H9 (cell line): ENCODE results near the gene DNASE1L3. TPM values are rescaled to one million over a fixed set of nuclear protein-coding genes. Genes with fewer than 3 reads are reported as not detected.

Experiments used
- DNase-seq: peaks from one replicate; pipeline ENCODE4 v3.0.0-alpha.2; 2017
- H2AFZ ChIP-seq: one replicate; pipeline ENCODE4 v1.6.1; 2013; ENCODE audit warnings: mild to moderate bottlenecking, low read length, control low read depth, moderate library complexity
- H2AK5ac ChIP-seq: 2 replicates; pipeline ENCODE4 v1.6.1; 2013; ENCODE audit warnings: low read length, control low read depth, mixed read lengths; ENCODE audit not compliant: insufficient read length
- H2BK120ac ChIP-seq: one replicate; pipeline ENCODE4 v1.6.1; 2013; ENCODE audit warnings: low read depth, mild to moderate bottlenecking, low read length, control low read depth, inconsistent platforms; ENCODE audit not compliant: poor library complexity, severe bottlenecking
- H2BK12ac ChIP-seq: 2 replicates; pipeline ENCODE4 v1.6.1; 2013; ENCODE audit warnings: low read length, control low read depth, mixed read lengths, low read depth; ENCODE audit not compliant: insufficient read length
- H2BK15ac ChIP-seq: 2 replicates; pipeline ENCODE4 v1.6.1; 2013; ENCODE audit warnings: low read depth, low read length, control low read depth
- H2BK20ac ChIP-seq: one replicate; pipeline ENCODE4 v1.6.1; 2013; ENCODE audit warnings: low read depth, mild to moderate bottlenecking, low read length, control low read depth, inconsistent platforms; ENCODE audit not compliant: poor library complexity, severe bottlenecking
- H2BK5ac ChIP-seq: 2 replicates; pipeline ENCODE4 v1.6.1; 2013; ENCODE audit warnings: low read length, control low read depth, mixed read lengths; ENCODE audit not compliant: insufficient read length
- H3K14ac ChIP-seq: 2 replicates; pipeline ENCODE4 v1.6.1; 2013; ENCODE audit warnings: low read length, control low read depth; ENCODE audit not compliant: insufficient read depth
- H3K18ac ChIP-seq: 2 replicates; pipeline ENCODE4 v1.6.1; 2013; ENCODE audit warnings: low read depth, mild to moderate bottlenecking, mixed read lengths, low read length, control low read depth; ENCODE audit not compliant: insufficient read length
- H3K23ac ChIP-seq: 2 replicates; pipeline ENCODE4 v1.6.1; 2013; ENCODE audit warnings: low read length, control low read depth, mixed read lengths, low read depth; ENCODE audit not compliant: insufficient read length
- H3K23me2 ChIP-seq: 2 replicates; pipeline ENCODE4 v1.6.1; 2013; ENCODE audit warnings: low read depth, mild to moderate bottlenecking, mixed read lengths, low read length, control low read depth; ENCODE audit not compliant: insufficient read length, poor library complexity, severe bottlenecking
- H3K27ac ChIP-seq: 2 replicates; pipeline ENCODE4 v1.5.1; 2013; ENCODE audit warnings: low read length, control low read depth, mixed read lengths, low read depth; ENCODE audit not compliant: insufficient read length
- H3K27me3 ChIP-seq: 2 replicates; pipeline ENCODE4 v1.6.1; 2013; ENCODE audit warnings: low read length, control low read depth, inconsistent platforms; ENCODE audit not compliant: insufficient read depth
- H3K4ac ChIP-seq: 2 replicates; pipeline ENCODE4 v1.6.1; 2013; ENCODE audit warnings: low read depth, mild to moderate bottlenecking, control low read depth, inconsistent platforms, low read length, moderate library complexity
- H3K4me1 ChIP-seq: 2 replicates; pipeline ENCODE4 v1.6.1; 2013; ENCODE audit warnings: low read length, control low read depth, inconsistent platforms; ENCODE audit not compliant: insufficient read depth
- H3K4me2 ChIP-seq: 2 replicates; pipeline ENCODE4 v1.6.1; 2013; ENCODE audit warnings: low read length, control low read depth, mixed read lengths; ENCODE audit not compliant: insufficient read length, insufficient read depth
- H3K56ac ChIP-seq: 2 replicates; pipeline ENCODE4 v1.6.1; 2013; ENCODE audit warnings: low read depth, mild to moderate bottlenecking, mixed read lengths, low read length, control low read depth; ENCODE audit not compliant: insufficient read length
- H3K79me1 ChIP-seq: 2 replicates; pipeline ENCODE4 v1.6.1; 2013; ENCODE audit warnings: low read depth, mild to moderate bottlenecking, moderate library complexity, low read length, control low read depth, inconsistent platforms; ENCODE audit not compliant: insufficient read depth, poor library complexity, severe bottlenecking
- H3K79me2 ChIP-seq: 2 replicates; pipeline ENCODE4 v1.6.1; 2013; ENCODE audit warnings: low read length, control low read depth, inconsistent platforms; ENCODE audit not compliant: insufficient read depth
- H3K9ac ChIP-seq: 2 replicates; pipeline ENCODE4 v1.6.1; 2013; ENCODE audit warnings: low read length, control low read depth, mixed read lengths; ENCODE audit not compliant: insufficient read length; ENCODE audit errors: extremely low read depth
- H3K9me3 ChIP-seq: one replicate; pipeline ENCODE4 v1.6.1; 2013; ENCODE audit warnings: low read depth, low read length, inconsistent platforms; ENCODE audit not compliant: control insufficient read depth
- H3T11ph ChIP-seq: one replicate; pipeline ENCODE4 v1.6.1; 2013; ENCODE audit warnings: mild to moderate bottlenecking, low read length, control low read depth, inconsistent platforms
- H4K20me1 ChIP-seq: one replicate; pipeline ENCODE4 v1.6.1; 2013; ENCODE audit not compliant: control insufficient read depth, insufficient read length, insufficient read depth
- H4K5ac ChIP-seq: 2 replicates; pipeline ENCODE4 v1.6.1; 2013; ENCODE audit warnings: low read depth, mild to moderate bottlenecking, mixed read lengths, low read length, control low read depth; ENCODE audit not compliant: insufficient read length
- H4K8ac ChIP-seq: replicated peaks from 2 replicates; pipeline ENCODE4 v1.6.1; 2013; ENCODE audit warnings: low read length, control low read depth, mixed read lengths, low read depth; ENCODE audit not compliant: insufficient read length
- H4K91ac ChIP-seq: 2 replicates; pipeline ENCODE4 v1.6.1; 2013; ENCODE audit warnings: low read depth, mild to moderate bottlenecking, moderate library complexity, mixed read lengths, low read length, control low read depth; ENCODE audit not compliant: insufficient read length
- H3K27ac Mint-ChIP-seq, 3 experiments: 2 replicates in 2 of 3; 3 replicates in 1 of 3; pipeline ENCODE4 v1.8.0; 2020 to 2021; ENCODE audit warnings: mixed read lengths in 3 of 3, mild to moderate bottlenecking in 1 of 3, moderate library complexity in 1 of 3
- H3K27me3 Mint-ChIP-seq: 2 replicates; pipeline ENCODE4 v1.8.0; 2021; ENCODE audit warnings: low read depth, mild to moderate bottlenecking, moderate library complexity, mixed read lengths
- H3K36me3 Mint-ChIP-seq, 3 experiments: 2 replicates in 2 of 3; 3 replicates in 1 of 3; pipeline ENCODE4 v1.8.0; 2020 to 2021; ENCODE audit warnings: low read depth in 3 of 3, mixed read lengths in 3 of 3; ENCODE audit not compliant: insufficient read depth in 1 of 3
- H3K4me1 Mint-ChIP-seq, 2 experiments: 2 replicates each; pipeline ENCODE4 v1.8.0; 2020; ENCODE audit warnings: mixed read lengths in 2 of 2
- H3K4me3 Mint-ChIP-seq, 2 experiments: 2 replicates in 1 of 2; 3 replicates in 1 of 2; pipeline ENCODE4 v1.8.0; 2020 to 2021; ENCODE audit warnings: mild to moderate bottlenecking in 2 of 2, mixed read lengths in 2 of 2, moderate library complexity in 1 of 2
- H3K9me3 Mint-ChIP-seq, 2 experiments: 2 replicates in 1 of 2; 3 replicates in 1 of 2; pipeline ENCODE4 v1.8.0; 2020; ENCODE audit warnings: mild to moderate bottlenecking in 2 of 2, mixed read lengths in 2 of 2, moderate library complexity in 1 of 2
- CTCF ChIP-seq: fragments of 200-600 bp; sonication (generic); conservative IDR thresholded peaks from 3 replicates; pipeline ENCODE4 v1.8.0; 2021; ENCODE audit warnings: antibody characterized with exemption, mild to moderate bottlenecking
- WGBS: extraction: QIAGEN DNeasy Blood & Tissue Kit; methylation state at CpG from one replicate; pipeline ENCODE4 v1.1.7; 2013; ENCODE audit warnings: missing lambda C conversion rate, low lambda C conversion rate, mixed read lengths; ENCODE audit not compliant: insufficient read length; ENCODE audit errors: extremely low coverage; 5-methylcytosine and 5-hydroxymethylcytosine counted together
- total RNA-seq: library from RNA; stranded (reverse); gene quantifications from 2 replicates; pipeline ENCODE4 v1.2.1, GENCODE V29; 2021

DNASE1L3 gene
- total RNA-seq, 1 experiment from 2014 or later: not detected

- no peak overlapping the region for H4K91ac ChIP-seq
- no peak overlapping the region for H2BK20ac ChIP-seq
- H3K27ac ChIP-seq: no peak overlapping the region
- no peak overlapping the region for H3K18ac ChIP-seq
- H3T11ph ChIP-seq: no peak overlapping the region
- whole genome bisulfite sequencing: no CpG with 5 or more reads among the region's 8 CpGs
- H2BK12ac ChIP-seq: no peak overlapping the region
- no peak overlapping the region for H2BK15ac ChIP-seq
- Mint-ChIP-seq H3K4me1 (peaks cover 15 to 17% of the 10 kb centered on the region in 2 experiments), H3K27ac (no peak overlapping the region), H3K4me3 (no peak overlapping the region), H3K9me3 (no peaks in the 10 kb centered on the region), H3K27me3 (peaks cover 14% of the 10 kb centered on the region), H3K36me3 (no peaks in the 10 kb centered on the region)
- H3K4ac ChIP-seq: no peak overlapping the region
- H4K8ac ChIP-seq: no peak overlapping the region
- H4K5ac ChIP-seq: no peak overlapping the region
- no peak overlapping the region for H2AK5ac ChIP-seq
- no peak for DNase-seq
- H3K79me1 ChIP-seq: no peaks in the 10 kb centered on the region
- no peaks in the 10 kb centered on the region for H3K23me2 ChIP-seq
- H3K9ac ChIP-seq: no peak overlapping the region
- no peak overlapping the region for H2BK5ac ChIP-seq
- H2BK120ac ChIP-seq: no peak overlapping the region
- no peak overlapping the region for H2AFZ ChIP-seq
- H4K20me1 ChIP-seq: no peaks in the 10 kb centered on the region
- no peak overlapping the region for H3K23ac ChIP-seq
- H3K14ac ChIP-seq: no peak overlapping the region
- no peaks in the 10 kb centered on the region for H3K79me2 ChIP-seq
- no peak overlapping the region for H3K4me2 ChIP-seq
- TF ChIP-seq CTCF: no peak
- no peaks in the 10 kb centered on the region for H3K9me3 ChIP-seq
- no peak overlapping the region for H3K56ac ChIP-seq
- H3K27me3 ChIP-seq: no peaks in the 10 kb centered on the region
- H3K4me1 ChIP-seq: no peaks in the 10 kb centered on the region
Measured at GRCh38 chr3:58246148-58247047, 35.6 kb upstream of the DNASE1L3 start.
